ENCODE results near the gene TMED1.

The TMED1 gene

GRCh38 chr19:10830931-10831779, 4.9 kb downstream of the TMED1 start:
- no peak for DNase-seq

- DNase-seq: no peak
Measured at GRCh38 chr19:10830370-10830769, 5.6 kb downstream of the TMED1 start.

GRCh38 chr19:10829967-10830366, 6.0 kb downstream of the TMED1 start:
- DNase-seq: no peak

GRCh38 chr19:10828981-10829821, 6.8 kb downstream of the TMED1 start:
- no peak for DNase-seq

- no peak for DNase-seq
Measured at GRCh38 chr19:10826846-10827245, 9.2 kb downstream of the TMED1 start.

- DNase-seq: no peak
Measured at GRCh38 chr19:10826231-10826630, 9.8 kb downstream of the TMED1 start.

GRCh38 chr19:10823690-10824089, 12.3 kb downstream of the TMED1 start:
- DNase-seq: no peak

- DNase-seq: no peak
Measured at GRCh38 chr19:10820173-10820572, 15.8 kb downstream of the TMED1 start.

- no peak for DNase-seq
Measured at GRCh38 chr19:10819124-10820060, 16.6 kb downstream of the TMED1 start.

GRCh38 chr19:10818301-10819123, 17.5 kb downstream of the TMED1 start:
- DNase-seq: no peak

GRCh38 chr19:10817291-10818038, 18.5 kb downstream of the TMED1 start:
- DNase-seq: no peak

GRCh38 chr19:10816691-10817090, 19.3 kb downstream of the TMED1 start:
- DNase-seq: no peak

GRCh38 chr19:10815969-10816644, 19.9 kb downstream of the TMED1 start:
- no peak for DNase-seq

- no peak for DNase-seq
Measured at GRCh38 chr19:10815007-10815536, 20.9 kb downstream of the TMED1 start.

GRCh38 chr19:10812902-10813404, 23.1 kb downstream of the TMED1 start:
- peak; percentile 12 for DNase-seq

- DNase-seq: no peak
Measured at GRCh38 chr19:10812196-10812595, 23.8 kb downstream of the TMED1 start.

GRCh38 chr19:10811391-10812111, 24.5 kb downstream of the TMED1 start:
- DNase-seq: no peak

GRCh38 chr19:10809651-10810285, 26.2 kb downstream of the TMED1 start:
- DNase-seq: no peak
